Measurements from ENCODE around the gene PRKCB.

Gene PRKCB

GRCh38 chr16:23867566-23867965 is 31.8 kb downstream of the PRKCB start:
- no peak for DNase-seq

- no peak for DNase-seq
These were observed 32.4 kb downstream of the PRKCB start for GRCh38 chr16:23868136-23868535.

- no peak for DNase-seq
These were observed 33.3 kb downstream of the PRKCB start for GRCh38 chr16:23869052-23869451.

GRCh38 chr16:23871924-23872323 is 36.1 kb downstream of the PRKCB start:
- DNase-seq = no peak

GRCh38 chr16:23874613-23875294 is 39.0 kb downstream of the PRKCB start:
- DNase-seq = no peak

- no peak for DNase-seq
These were observed 40.6 kb downstream of the PRKCB start for GRCh38 chr16:23876256-23876896.

- DNase-seq = no peak
These were observed 41.6 kb downstream of the PRKCB start for GRCh38 chr16:23877107-23878070.

GRCh38 chr16:23879735-23880373 is 44.1 kb downstream of the PRKCB start:
- no peak for DNase-seq

- DNase-seq = no peak
These were observed 53.4 kb downstream of the PRKCB start for GRCh38 chr16:23889189-23889588.

GRCh38 chr16:23893986-23894385 is 58.2 kb downstream of the PRKCB start:
- DNase-seq = no peak

GRCh38 chr16:23895052-23895451 is 59.3 kb downstream of the PRKCB start:
- DNase-seq = no peak

- no peak for DNase-seq
These were observed 61.3 kb downstream of the PRKCB start for GRCh38 chr16:23896832-23897821.

GRCh38 chr16:23898682-23899430 is 63.1 kb downstream of the PRKCB start:
- no peak for DNase-seq

GRCh38 chr16:23899869-23900268 is 64.1 kb downstream of the PRKCB start:
- DNase-seq = no peak

GRCh38 chr16:23900480-23901177 is 64.8 kb downstream of the PRKCB start:
- no peak for DNase-seq

GRCh38 chr16:23901178-23902033 is 65.6 kb downstream of the PRKCB start:
- no peak for DNase-seq

GRCh38 chr16:23902034-23902747 is 66.4 kb downstream of the PRKCB start:
- DNase-seq = no peak

- DNase-seq = no peak
These were observed 67.1 kb downstream of the PRKCB start for GRCh38 chr16:23902748-23903414.

Data from T1000 (cell line).